ENCODE data around the gene RAPGEF4. TPM values are rescaled to one million over a fixed set of nuclear protein-coding genes. Genes with fewer than 3 reads are reported as not detected.
A peak's percentile ranks its signal among the peaks of the same experiment; 100 is the strongest.

Gene RAPGEF4
- total RNA-seq, 1 donor from 2014 or later: 0.57 TPM

- no peaks in the 10 kb centered on the region for H3K36me3 Mint-ChIP-seq (ENCODE audit: low read depth)
- H3K4me1 Mint-ChIP-seq (ENCODE audit: low read depth): peaks cover 23% of the 10 kb centered on the region
- no peak overlapping the region for H3K4me3 Mint-ChIP-seq (ENCODE audit: unreplicated experiment)
- DNase-seq (ENCODE audit: low spot score): no peak
- H3K27ac Mint-ChIP-seq (ENCODE audit: unreplicated experiment): no peak overlapping the region
- peaks cover 3% of the 10 kb centered on the region for H3K9me3 Mint-ChIP-seq (ENCODE audit: low read depth)
- TF ChIP-seq CTCF (IDR thresholded peaks at IDR 0.05): no peak
- H3K27me3 Mint-ChIP-seq (ENCODE audit: low read depth): no peaks in the 10 kb centered on the region
These were observed 324.4 kb downstream of the RAPGEF4 start for GRCh38 chr2:173059971-173060461.

- no peaks in the 10 kb centered on the region for H3K27me3 Mint-ChIP-seq (ENCODE audit: low read depth)
- peaks cover 12% of the 10 kb centered on the region for H3K4me1 Mint-ChIP-seq (ENCODE audit: low read depth)
- TF ChIP-seq CTCF (IDR thresholded peaks at IDR 0.05): no peak
- H3K36me3 Mint-ChIP-seq (ENCODE audit: low read depth): no peaks in the 10 kb centered on the region
- no peak overlapping the region for H3K27ac Mint-ChIP-seq (ENCODE audit: unreplicated experiment)
- H3K9me3 Mint-ChIP-seq (ENCODE audit: low read depth): peaks cover 3% of the 10 kb centered on the region
- DNase-seq (ENCODE audit: low spot score): no peak
- no peak overlapping the region for H3K4me3 Mint-ChIP-seq (ENCODE audit: unreplicated experiment)
These were observed 327.2 kb downstream of the RAPGEF4 start for GRCh38 chr2:173062801-173063200.

GRCh38 chr2:173064151-173064805 lies 328.6 kb downstream of the RAPGEF4 start:
- H3K4me1 Mint-ChIP-seq (ENCODE audit: low read depth): peaks cover 10% of the 10 kb centered on the region
- H3K4me3 Mint-ChIP-seq (ENCODE audit: unreplicated experiment): no peak overlapping the region
- H3K9me3 Mint-ChIP-seq (ENCODE audit: low read depth): no peaks in the 10 kb centered on the region
- H3K27me3 Mint-ChIP-seq (ENCODE audit: low read depth): no peaks in the 10 kb centered on the region
- H3K27ac Mint-ChIP-seq (ENCODE audit: unreplicated experiment): no peak overlapping the region
- no peak for TF ChIP-seq CTCF (IDR thresholded peaks at IDR 0.05)
- H3K36me3 Mint-ChIP-seq (ENCODE audit: low read depth): no peaks in the 10 kb centered on the region
- no peak for DNase-seq (ENCODE audit: low spot score)

- Mint-ChIP-seq H3K4me1 (ENCODE audit: low read depth) (peaks cover 3% of the 10 kb centered on the region), H3K27me3 (ENCODE audit: low read depth) (no peaks in the 10 kb centered on the region), H3K4me3 (ENCODE audit: unreplicated experiment) (no peak overlapping the region), H3K9me3 (ENCODE audit: low read depth) (no peaks in the 10 kb centered on the region), H3K27ac (ENCODE audit: unreplicated experiment) (no peak overlapping the region), H3K36me3 (ENCODE audit: low read depth) (no peaks in the 10 kb centered on the region)
- no peak for DNase-seq (ENCODE audit: low spot score)
- TF ChIP-seq CTCF (IDR thresholded peaks at IDR 0.05): no peak
These were observed 331.4 kb downstream of the RAPGEF4 start for GRCh38 chr2:173066887-173067676.

GRCh38 chr2:173075056-173075780 lies 339.6 kb downstream of the RAPGEF4 start:
- Mint-ChIP-seq H3K27me3 (ENCODE audit: low read depth) (no peaks in the 10 kb centered on the region), H3K27ac (ENCODE audit: unreplicated experiment) (peak overlapping the region; percentile 90), H3K4me3 (ENCODE audit: unreplicated experiment) (peak overlapping the region; percentile 78), H3K9me3 (ENCODE audit: low read depth) (no peaks in the 10 kb centered on the region), H3K36me3 (ENCODE audit: low read depth) (no peaks in the 10 kb centered on the region), H3K4me1 (ENCODE audit: low read depth) (peaks cover 49% of the 10 kb centered on the region)
- DNase-seq (ENCODE audit: low spot score): no peak
- no peak for TF ChIP-seq CTCF (IDR thresholded peaks at IDR 0.05)
